ENCODE data around the gene TMEM132C. TPM values are rescaled to one million over a fixed set of nuclear protein-coding genes. Genes with fewer than 3 reads are reported as not detected.
A peak's percentile ranks its signal among the peaks of the same experiment; 100 is the strongest.

The TMEM132C gene
- total and polyA plus RNA-seq, 2 of the 8 experiments (the other 6 are each of a cell fraction or from before 2014, with no cell fraction given): 0.23 to 0.76 TPM

- Histone ChIP-seq H3K4me2 (ENCODE audit: insufficient read depth in 1 of 2, low read depth in 2 of 2, low read length in 2 of 2) (no peak overlapping the region), H4K91ac (replicated peaks; ENCODE audit: insufficient read length, low read length) (no peak overlapping the region), H2BK120ac (replicated peaks; ENCODE audit: low read depth, low read length) (no peak overlapping the region), H3K27ac (ENCODE audit: low read depth, low read length) (no peak overlapping the region), H3K4me1 (replicated peaks in 1 of 4; ENCODE audit: control insufficient read depth in 3 of 4, insufficient read depth in 4 of 4, low read length in 3 of 4) (no peaks in the 10 kb centered on the region), H3K4me3 (ENCODE audit: extremely low read depth in 1 of 4, insufficient read depth in 2 of 4, low read depth in 3 of 4, low read length in 4 of 4) (no peak overlapping the region), H3K79me2 (ENCODE audit: control insufficient read depth in 1 of 2, insufficient read depth in 2 of 2, low read length in 2 of 2) (no peaks in the 10 kb centered on the region), H2AK5ac (ENCODE audit: low read depth, low read length) (no peak overlapping the region), H3K18ac (ENCODE audit: extremely low read depth, low read length) (no peak overlapping the region), H3K9ac (replicated peaks in 1 of 4; ENCODE audit: extremely low read depth in 1 of 4, low read depth in 3 of 4, low read length in 3 of 4) (no peak overlapping the region), H4K20me1 (replicated peaks in 1 of 2; ENCODE audit: control insufficient read depth in 1 of 2, insufficient read depth in 2 of 2, low read length in 2 of 2) (peaks cover 0 to 2% of the 10 kb centered on the region in 2 experiments), H4K8ac (ENCODE audit: extremely low read depth, insufficient read depth, low read length) (no peak overlapping the region), H2BK15ac (ENCODE audit: low read length) (no peak overlapping the region), H3K36me3 (ENCODE audit: control insufficient read depth in 2 of 4, insufficient read depth in 4 of 4, low read length in 3 of 4) (no peaks in the 10 kb centered on the region), H2BK12ac (ENCODE audit: low read depth, low read length) (no peak overlapping the region), H3K79me1 (ENCODE audit: low read depth, low read length) (no peaks in the 10 kb centered on the region), H2BK20ac (ENCODE audit: low read length) (no peak overlapping the region), H3K27me3 (replicated peaks in 1 of 4; ENCODE audit: control insufficient read depth in 3 of 4, extremely low read depth in 1 of 4, insufficient read depth in 3 of 4, low read length in 3 of 4) (no peaks in the 10 kb centered on the region), H3K23me2 (ENCODE audit: low read depth, low read length) (no peaks in the 10 kb centered on the region; the same call in 1 of the 2 replicates), H3K56ac (replicated peaks; ENCODE audit: insufficient read length, low read depth, low read length) (no peak overlapping the region), H3K23ac (ENCODE audit: insufficient read length) (no peak overlapping the region), H4K5ac (ENCODE audit: insufficient read length, low read depth, low read length) (no peak overlapping the region), H3K9me3 (ENCODE audit: insufficient read depth in 2 of 2, low read depth in 1 of 2, low read length in 1 of 2) (no peaks in the 10 kb centered on the region; a peak in 1 of 4 replicates), H2BK5ac (ENCODE audit: low read depth, low read length) (no peak overlapping the region), H2AFZ (ENCODE audit: low read length) (no peak overlapping the region), H3K14ac (ENCODE audit: insufficient read length) (no peak overlapping the region), H3K4ac (replicated peaks; ENCODE audit: insufficient read length, low read depth, low read length) (no peak overlapping the region)
- no peak for DNase-seq (ENCODE audit: low read depth in 1 of 2, low spot score in 2 of 2)
- peak; percentile 38 to 50 for TF ChIP-seq RAD21 (IDR thresholded peaks at IDR 0.05 in 1 of 2, conservative IDR thresholded peaks at IDR 0.05 in 1 of 2; ENCODE audit: low read depth in 2 of 2, low read length in 2 of 2)
- no peak for TF ChIP-seq E2F6 (IDR thresholded peaks at IDR 0.05)
- peak; percentile 7 to 23 (median 10); a peak in 3 of 4 replicates for TF ChIP-seq CTCF (IDR thresholded peaks at IDR 0.05; ENCODE audit: control extremely low read depth in 1 of 3, insufficient read depth in 1 of 3, low read depth in 1 of 3, low read length in 3 of 3)
- POLR2A ChIA-PET (ENCODE audit: partially characterized antibody): interaction anchor here (1.0 kb wide), 1 partner anchor 240 kb away, joined by 3 read pairs; no protein-coding TSS in a partner anchor
- 79% methylated on average over 8 of the region's 8 CpGs; no CpG with 5 or more reads in 1 of the 2 experiments for WGBS, 2 experiments (ENCODE audit: extremely low coverage in 1 of 2, insufficient coverage in 1 of 2, insufficient read length in 1 of 2, insufficient replicate concordance in 2 of 2, low coverage in 1 of 2, low lambda C conversion rate in 2 of 2, missing lambda C conversion rate in 1 of 2)
- CTCF ChIA-PET (ENCODE audit: partially characterized antibody): interaction anchor here (0.8 to 2.1 kb wide), 5 partner anchors 9 to 60 kb away, joined by 3 to 6 read pairs (median 4); no protein-coding TSS in a partner anchor
- FAIRE-seq: no peak
Observed at GRCh38 chr12:128693771-128694170, 426.8 kb downstream of the TMEM132C start.
